Measurements from ENCODE around the gene ZNF771. TPM values are rescaled to one million over a fixed set of nuclear protein-coding genes. Genes with fewer than 3 reads are reported as not detected.

The ZNF771 gene
- total RNA-seq (2021; ENCODE audit: unreplicated experiment): 11.0 TPM
- polyA plus RNA-seq (2012): 5.7 and 7.0 TPM in 2 replicates
- percentile 53 among the genes with signal in this experiment for Bru-seq, nascent RNA
- percentile 48 among the genes with signal in this experiment for BruChase-seq, experiment 1, labeled RNA remaining after a 6-hour chase
- percentile 49 among the genes with signal in this experiment for BruChase-seq, experiment 2, labeled RNA remaining after a 2-hour chase
- long read RNA-seq, transcript ZNF771-201 (3 exons, 2,371 nt): major isoform, 15 of 31 reads
- long read RNA-seq, partial matches to known transcripts: 6 of 31 reads
- long read RNA-seq, other reads (novel, unspliced or antisense): 6 of 31 reads

DNA sequence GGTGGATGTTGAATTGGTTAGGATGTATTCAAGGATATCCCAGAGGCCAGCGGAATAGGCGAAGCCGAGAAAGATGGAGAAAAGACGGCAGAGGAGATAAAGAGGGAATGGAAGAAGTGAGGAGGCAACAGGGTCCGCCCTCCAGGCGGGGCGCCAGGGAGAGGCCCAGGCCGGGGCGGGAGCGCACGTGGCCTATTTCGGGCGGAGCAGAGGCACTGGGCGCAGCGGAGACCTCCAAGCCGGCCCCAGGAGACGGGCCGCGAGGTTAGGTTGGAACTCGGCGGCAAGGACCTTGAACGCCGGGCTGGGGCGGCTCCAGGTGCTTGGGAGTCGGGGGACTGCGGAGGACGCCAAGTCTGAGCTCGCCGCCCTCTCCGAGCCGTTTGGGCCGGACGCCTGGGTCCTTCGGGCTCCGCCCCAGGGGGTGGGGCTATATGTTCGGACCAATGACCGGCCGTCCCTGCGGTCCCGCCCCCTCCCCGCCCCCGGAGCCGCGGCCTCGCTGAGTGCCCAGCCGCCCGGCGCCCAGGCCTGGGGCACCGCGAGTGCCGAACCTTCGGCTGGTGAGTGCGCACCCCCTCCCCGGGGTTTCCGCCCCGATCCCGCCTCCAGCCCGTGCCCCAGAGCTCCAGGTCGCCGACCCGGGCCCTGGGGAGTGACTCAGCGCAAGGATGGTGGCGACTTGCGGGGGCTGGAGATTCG, at the start of gene ZNF771:
TSS of gene ZNF771 (plus strand) at position 505 of the 702 bp plus-strand sequence. CDS start 448 bp downstream, outside the sequence.
- intact Hi-C loops (cut with micrococcal nuclease): loop anchor here (5.0 kb wide), 1 partner anchor 315 kb away; the partner anchor contains the start of gene TBX6
- BruUV-seq (replicated peaks): TSS peak; percentile 85
- peak within 1 kb of the TSS; percentile 88 for H3K9ac ChIP-seq (ENCODE audit: low read length)
- CTCF ChIA-PET: interaction anchor here (0.9 to 1.7 kb wide), 8 partner anchors 10 to 315 kb away, joined by 3 to 5 read pairs (median 4); partner anchors contain the start of genes DCTPP1, PRR14, TBX6 and ZNF48
- H3K79me2 ChIP-seq (ENCODE audit: insufficient read depth, low read length): peaks cover 29% of the 10 kb centered on the region
- ATAC-seq (peak; percentile 87), DNase-seq (ENCODE audit: low read depth, low spot score) (peak; percentile 73)
- RAD21 ChIA-PET (ENCODE audit: low non-redundant PET in 1 of 2, low total read pairs in 2 of 2, uncharacterized antibody in 2 of 2, unreplicated experiment in 2 of 2): interaction anchor here (0.6 to 1.0 kb wide), 4 partner anchors 10 to 97 kb away, joined by 3 to 6 read pairs (median 4); no protein-coding TSS in a partner anchor
- no peaks in the 10 kb centered on the region for H3K9me2 ChIP-seq (ENCODE audit: insufficient read depth)
- no peaks in the 10 kb centered on the region for H4K20me1 ChIP-seq (ENCODE audit: insufficient read depth)
- H3K4me2 ChIP-seq (ENCODE audit: low read length): peak within 1 kb of the TSS; percentile 88
- H3K9me3 ChIP-seq (ENCODE audit: control insufficient read depth in 1 of 2, insufficient read depth in 1 of 2, low read depth in 1 of 2, low read length in 2 of 2): no peaks in the 10 kb centered on the region
- H3K36me3 ChIP-seq (ENCODE audit: control insufficient read depth in 1 of 2, insufficient read depth in 2 of 2, low read length in 2 of 2): peaks cover 2 to 10% of the 10 kb centered on the region in 2 experiments; a peak in 1 of 4 replicates
- POLR2A ChIA-PET: interaction anchor here (1.3 to 2.7 kb wide), 5 partner anchors 10 to 72 kb away, joined by 3 to 10 read pairs (median 9); partner anchors contain the start of genes TBC1D10B and ZNF48
- peak within 1 kb of the TSS; percentile 5 for H2AFZ ChIP-seq (ENCODE audit: low read depth, low read length, poor library complexity, severe bottlenecking)
- peak within 1 kb of the TSS; percentile 87 for H3K27ac ChIP-seq (ENCODE audit: low read depth, low read length)
- no peaks in the 10 kb centered on the region for H3K27me3 ChIP-seq (ENCODE audit: insufficient read depth, low read length)
- H3K4me1 ChIP-seq (ENCODE audit: control insufficient read depth in 1 of 2, insufficient read depth in 2 of 2, low read length in 2 of 2): peaks cover 18 to 26% of the 10 kb centered on the region in 2 experiments
- H3K4me3 ChIP-seq (replicated peaks in 1 of 2; ENCODE audit: low read depth in 1 of 2, low read length in 2 of 2): peak within 1 kb of the TSS; percentile 80 to 93
- TF ChIP-seq EZH2 (IDR thresholded peaks at IDR 0.05) (no peak), SRF (IDR thresholded peaks at IDR 0.05; ENCODE audit: low read depth) (no peak), EGR1 (IDR thresholded peaks at IDR 0.05; ENCODE audit: low read depth) (peak; percentile 87), CBX3 (IDR thresholded peaks at IDR 0.05; ENCODE audit: low read depth) (no peak), JUND (IDR thresholded peaks at IDR 0.05) (no peak), TCF7L2 (IDR thresholded peaks at IDR 0.05; ENCODE audit: borderline replicate concordance, extremely low read depth, insufficient read depth, insufficient read length) (no peak), ZNF274 (IDR thresholded peaks at IDR 0.05; ENCODE audit: low read depth, low read length) (no peak), SP1 (IDR thresholded peaks at IDR 0.05; ENCODE audit: low read depth) (peak; percentile 64), FOSL1 (IDR thresholded peaks at IDR 0.05; ENCODE audit: low read depth) (no peak), ELF1 (IDR thresholded peaks at IDR 0.05; ENCODE audit: borderline replicate concordance, low read depth) (no peak), RAD21 (IDR thresholded peaks at IDR 0.05; ENCODE audit: low read depth) (no peak), EZH2phosphoT487 (IDR thresholded peaks at IDR 0.05; ENCODE audit: borderline replicate concordance) (no peak), SIN3A (IDR thresholded peaks at IDR 0.05; ENCODE audit: low read depth) (peak; percentile 86)
- TF ChIP-seq, protein P1, sequence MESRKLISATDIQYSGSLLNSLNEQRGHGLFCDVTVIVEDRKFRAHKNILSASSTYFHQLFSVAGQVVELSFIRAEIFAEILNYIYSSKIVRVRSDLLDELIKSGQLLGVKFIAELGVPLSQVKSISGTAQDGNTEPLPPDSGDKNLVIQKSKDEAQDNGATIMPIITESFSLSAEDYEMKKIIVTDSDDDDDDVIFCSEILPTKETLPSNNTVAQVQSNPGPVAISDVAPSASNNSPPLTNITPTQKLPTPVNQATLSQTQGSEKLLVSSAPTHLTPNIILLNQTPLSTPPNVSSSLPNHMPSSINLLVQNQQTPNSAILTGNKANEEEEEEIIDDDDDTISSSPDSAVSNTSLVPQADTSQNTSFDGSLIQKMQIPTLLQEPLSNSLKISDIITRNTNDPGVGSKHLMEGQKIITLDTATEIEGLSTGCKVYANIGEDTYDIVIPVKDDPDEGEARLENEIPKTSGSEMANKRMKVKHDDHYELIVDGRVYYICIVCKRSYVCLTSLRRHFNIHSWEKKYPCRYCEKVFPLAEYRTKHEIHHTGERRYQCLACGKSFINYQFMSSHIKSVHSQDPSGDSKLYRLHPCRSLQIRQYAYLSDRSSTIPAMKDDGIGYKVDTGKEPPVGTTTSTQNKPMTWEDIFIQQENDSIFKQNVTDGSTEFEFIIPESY (IDR thresholded peaks at IDR 0.05; ENCODE audit: extremely low read depth, insufficient replicate concordance, low read length): no peak
- TF ChIP-seq, protein P2, sequence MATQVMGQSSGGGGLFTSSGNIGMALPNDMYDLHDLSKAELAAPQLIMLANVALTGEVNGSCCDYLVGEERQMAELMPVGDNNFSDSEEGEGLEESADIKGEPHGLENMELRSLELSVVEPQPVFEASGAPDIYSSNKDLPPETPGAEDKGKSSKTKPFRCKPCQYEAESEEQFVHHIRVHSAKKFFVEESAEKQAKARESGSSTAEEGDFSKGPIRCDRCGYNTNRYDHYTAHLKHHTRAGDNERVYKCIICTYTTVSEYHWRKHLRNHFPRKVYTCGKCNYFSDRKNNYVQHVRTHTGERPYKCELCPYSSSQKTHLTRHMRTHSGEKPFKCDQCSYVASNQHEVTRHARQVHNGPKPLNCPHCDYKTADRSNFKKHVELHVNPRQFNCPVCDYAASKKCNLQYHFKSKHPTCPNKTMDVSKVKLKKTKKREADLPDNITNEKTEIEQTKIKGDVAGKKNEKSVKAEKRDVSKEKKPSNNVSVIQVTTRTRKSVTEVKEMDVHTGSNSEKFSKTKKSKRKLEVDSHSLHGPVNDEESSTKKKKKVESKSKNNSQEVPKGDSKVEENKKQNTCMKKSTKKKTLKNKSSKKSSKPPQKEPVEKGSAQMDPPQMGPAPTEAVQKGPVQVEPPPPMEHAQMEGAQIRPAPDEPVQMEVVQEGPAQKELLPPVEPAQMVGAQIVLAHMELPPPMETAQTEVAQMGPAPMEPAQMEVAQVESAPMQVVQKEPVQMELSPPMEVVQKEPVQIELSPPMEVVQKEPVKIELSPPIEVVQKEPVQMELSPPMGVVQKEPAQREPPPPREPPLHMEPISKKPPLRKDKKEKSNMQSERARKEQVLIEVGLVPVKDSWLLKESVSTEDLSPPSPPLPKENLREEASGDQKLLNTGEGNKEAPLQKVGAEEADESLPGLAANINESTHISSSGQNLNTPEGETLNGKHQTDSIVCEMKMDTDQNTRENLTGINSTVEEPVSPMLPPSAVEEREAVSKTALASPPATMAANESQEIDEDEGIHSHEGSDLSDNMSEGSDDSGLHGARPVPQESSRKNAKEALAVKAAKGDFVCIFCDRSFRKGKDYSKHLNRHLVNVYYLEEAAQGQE (IDR thresholded peaks at IDR 0.05; ENCODE audit: low read depth): no peak
- TF ChIP-seq, protein P3, sequence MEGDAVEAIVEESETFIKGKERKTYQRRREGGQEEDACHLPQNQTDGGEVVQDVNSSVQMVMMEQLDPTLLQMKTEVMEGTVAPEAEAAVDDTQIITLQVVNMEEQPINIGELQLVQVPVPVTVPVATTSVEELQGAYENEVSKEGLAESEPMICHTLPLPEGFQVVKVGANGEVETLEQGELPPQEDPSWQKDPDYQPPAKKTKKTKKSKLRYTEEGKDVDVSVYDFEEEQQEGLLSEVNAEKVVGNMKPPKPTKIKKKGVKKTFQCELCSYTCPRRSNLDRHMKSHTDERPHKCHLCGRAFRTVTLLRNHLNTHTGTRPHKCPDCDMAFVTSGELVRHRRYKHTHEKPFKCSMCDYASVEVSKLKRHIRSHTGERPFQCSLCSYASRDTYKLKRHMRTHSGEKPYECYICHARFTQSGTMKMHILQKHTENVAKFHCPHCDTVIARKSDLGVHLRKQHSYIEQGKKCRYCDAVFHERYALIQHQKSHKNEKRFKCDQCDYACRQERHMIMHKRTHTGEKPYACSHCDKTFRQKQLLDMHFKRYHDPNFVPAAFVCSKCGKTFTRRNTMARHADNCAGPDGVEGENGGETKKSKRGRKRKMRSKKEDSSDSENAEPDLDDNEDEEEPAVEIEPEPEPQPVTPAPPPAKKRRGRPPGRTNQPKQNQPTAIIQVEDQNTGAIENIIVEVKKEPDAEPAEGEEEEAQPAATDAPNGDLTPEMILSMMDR (IDR thresholded peaks at IDR 0.05 in 2 of 3, conservative IDR thresholded peaks at IDR 0.05 in 1 of 3; ENCODE audit: borderline replicate concordance in 1 of 3, insufficient read depth in 1 of 3, low read depth in 2 of 3, low read length in 2 of 3): no peak
- TF ChIP-seq, protein P4, sequence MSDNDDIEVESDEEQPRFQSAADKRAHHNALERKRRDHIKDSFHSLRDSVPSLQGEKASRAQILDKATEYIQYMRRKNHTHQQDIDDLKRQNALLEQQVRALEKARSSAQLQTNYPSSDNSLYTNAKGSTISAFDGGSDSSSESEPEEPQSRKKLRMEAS (IDR thresholded peaks at IDR 0.05): peak; percentile 97
